Naive B cell (primary cell): ENCODE data around the gene GRID1. TPM values are rescaled to one million over a fixed set of nuclear protein-coding genes. Genes with fewer than 3 reads are reported as not detected.

Source experiments
- ATAC-seq, 2 donors: fragments of 150-1000 bp; cut with Tn5 transposase; 2 replicates each; pipeline ENCODE4 v1.10.0; 2021; ENCODE audit warnings: low read depth in 2 of 2, mild to moderate bottlenecking in 2 of 2, moderate library complexity in 2 of 2
- DNase-seq: peaks from one replicate; pipeline ENCODE4 v3.0.0; 2022
- H3K27ac Mint-ChIP-seq, 6 donors: one replicate each; pipeline ENCODE4 v1.8.0; 2020 to 2022; ENCODE audit warnings: mild to moderate bottlenecking in 6 of 6, mixed read lengths in 6 of 6, moderate library complexity in 5 of 6, inconsistent platforms in 2 of 6
- H3K27me3 Mint-ChIP-seq, 3 donors: one replicate each; pipeline ENCODE4 v1.8.0; 2021 to 2022; ENCODE audit warnings: mixed read lengths in 3 of 3, mild to moderate bottlenecking in 1 of 3
- H3K36me3 Mint-ChIP-seq, 2 donors: one replicate each; pipeline ENCODE4 v1.8.0; 2020 to 2022; ENCODE audit warnings: mixed read lengths in 2 of 2, inconsistent platforms in 1 of 2, mild to moderate bottlenecking in 1 of 2
- H3K4me1 Mint-ChIP-seq, 3 donors: one replicate each; pipeline ENCODE4 v1.8.0; 2020 to 2022; ENCODE audit warnings: mixed read lengths in 3 of 3, inconsistent platforms in 1 of 3, mild to moderate bottlenecking in 1 of 3, moderate library complexity in 1 of 3
- H3K4me3 Mint-ChIP-seq, 8 donors: one replicate each; pipeline ENCODE4 v1.8.0; 2020 to 2022; ENCODE audit warnings: mild to moderate bottlenecking in 8 of 8, mixed read lengths in 8 of 8, moderate library complexity in 8 of 8, inconsistent platforms in 2 of 8
- H3K9me3 Mint-ChIP-seq, 7 donors: one replicate each; pipeline ENCODE4 v1.8.0; 2020 to 2022; ENCODE audit warnings: mixed read lengths in 7 of 7, mild to moderate bottlenecking in 5 of 7, inconsistent platforms in 2 of 7, moderate library complexity in 1 of 7
- polyA plus RNA-seq, 6 donors: library from polyadenylated mRNA; unstranded; fragments of 300-500 nt; fragmentation: Illumina TruSeq; gene quantifications; one replicate each; pipeline ENCODE4 v1.2.3, GENCODE V29; 2021; ENCODE audit warnings: low read depth in 6 of 6

GRID1 gene
- polyA plus RNA-seq, 6 donors from 2014 or later, result not detected

- Mint-ChIP-seq H3K9me3 (peaks cover 0 to 5% (median 0%) of the 10 kb centered on the region in 7 donors), H3K27ac (no peak overlapping the region), H3K36me3 (no peaks in the 10 kb centered on the region), H3K27me3 (peaks cover 0 to 4% (median 0%) of the 10 kb centered on the region in 3 donors), H3K4me3 (no peak overlapping the region), H3K4me1 (peaks cover 7 to 10% (median 8%) of the 10 kb centered on the region in 3 donors)
- DNase-seq, result no peak
- ATAC-seq, result no peak
Observed at GRCh38 chr10:85609509-85609908, 757.1 kb downstream of the GRID1 start.

GRCh38 chr10:85608706-85609105 lies 757.9 kb downstream of the GRID1 start:
- Mint-ChIP-seq H3K4me1 (peaks cover 7 to 10% (median 8%) of the 10 kb centered on the region in 3 donors), H3K27ac (no peak overlapping the region), H3K27me3 (peaks cover 0 to 4% (median 0%) of the 10 kb centered on the region in 3 donors)

GRCh38 chr10:85607043-85607695 lies 759.4 kb downstream of the GRID1 start:
- ATAC-seq, result no peak

More at GRCh38 chr10:85608706-85609105, 757.9 kb downstream of the GRID1 start:
- H3K4me3 Mint-ChIP-seq, result no peak overlapping the region
- peaks cover 0 to 5% (median 0%) of the 10 kb centered on the region in 7 donors for H3K9me3 Mint-ChIP-seq
- no peaks in the 10 kb centered on the region for H3K36me3 Mint-ChIP-seq
- ATAC-seq (no peak), DNase-seq (no peak)

GRCh38 chr10:85606401-85606800 lies 760.2 kb downstream of the GRID1 start:
- no peaks in the 10 kb centered on the region for H3K4me1 Mint-ChIP-seq
- peaks cover 0 to 4% (median 0%) of the 10 kb centered on the region in 3 donors for H3K27me3 Mint-ChIP-seq
- ATAC-seq (no peak), DNase-seq (no peak)
- no peaks in the 10 kb centered on the region for H3K36me3 Mint-ChIP-seq
- H3K9me3 Mint-ChIP-seq, result peaks cover 0 to 7% (median 0%) of the 10 kb centered on the region in 7 donors
- no peak overlapping the region for H3K27ac Mint-ChIP-seq
- H3K4me3 Mint-ChIP-seq, result no peak overlapping the region

More at GRCh38 chr10:85607043-85607695, 759.4 kb downstream of the GRID1 start:
- H3K36me3 Mint-ChIP-seq, result no peaks in the 10 kb centered on the region
- H3K27ac Mint-ChIP-seq, result no peak overlapping the region
- H3K27me3 Mint-ChIP-seq, result peaks cover 0 to 4% (median 0%) of the 10 kb centered on the region in 3 donors
- H3K9me3 Mint-ChIP-seq, result peaks cover 0 to 5% (median 0%) of the 10 kb centered on the region in 7 donors
- peaks cover 1 to 2% (median 2%) of the 10 kb centered on the region in 3 donors for H3K4me1 Mint-ChIP-seq
- no peak for DNase-seq
- H3K4me3 Mint-ChIP-seq, result no peak overlapping the region

GRCh38 chr10:85604884-85605283 lies 761.7 kb downstream of the GRID1 start:
- no peaks in the 10 kb centered on the region for H3K36me3 Mint-ChIP-seq
- no peak for DNase-seq
- H3K4me3 Mint-ChIP-seq, result no peak overlapping the region
- no peak for ATAC-seq
- peaks cover 0 to 7% (median 0%) of the 10 kb centered on the region in 7 donors for H3K9me3 Mint-ChIP-seq
- no peak overlapping the region for H3K27ac Mint-ChIP-seq
- H3K27me3 Mint-ChIP-seq, result peaks cover 0 to 4% (median 0%) of the 10 kb centered on the region in 3 donors
- no peaks in the 10 kb centered on the region for H3K4me1 Mint-ChIP-seq

- H3K27ac Mint-ChIP-seq, result no peak overlapping the region
- ATAC-seq, result no peak
- H3K9me3 Mint-ChIP-seq, result peaks cover 0 to 6% (median 0%) of the 10 kb centered on the region in 7 donors
- no peak for DNase-seq
- no peaks in the 10 kb centered on the region for H3K36me3 Mint-ChIP-seq
- peaks cover 0 to 4% (median 0%) of the 10 kb centered on the region in 3 donors for H3K27me3 Mint-ChIP-seq
- H3K4me1 Mint-ChIP-seq, result no peaks in the 10 kb centered on the region
- H3K4me3 Mint-ChIP-seq, result no peak overlapping the region
Observed at GRCh38 chr10:85604136-85604725, 762.4 kb downstream of the GRID1 start.

GRCh38 chr10:85603151-85603940 lies 763.2 kb downstream of the GRID1 start:
- H3K4me1 Mint-ChIP-seq, result no peaks in the 10 kb centered on the region
- H3K27ac Mint-ChIP-seq, result no peak overlapping the region
- peaks cover 0 to 4% (median 0%) of the 10 kb centered on the region in 7 donors for H3K9me3 Mint-ChIP-seq
- H3K36me3 Mint-ChIP-seq, result no peaks in the 10 kb centered on the region
- DNase-seq (no peak), ATAC-seq (no peak)
- peaks cover 0 to 4% (median 0%) of the 10 kb centered on the region in 3 donors for H3K27me3 Mint-ChIP-seq
- H3K4me3 Mint-ChIP-seq, result no peak overlapping the region

GRCh38 chr10:85602713-85603112 lies 763.9 kb downstream of the GRID1 start:
- Mint-ChIP-seq H3K4me1 (no peaks in the 10 kb centered on the region), H3K27ac (no peak overlapping the region), H3K27me3 (peaks cover 0 to 4% (median 0%) of the 10 kb centered on the region in 3 donors), H3K9me3 (peaks cover 0 to 4% (median 0%) of the 10 kb centered on the region in 7 donors), H3K36me3 (no peaks in the 10 kb centered on the region), H3K4me3 (no peak overlapping the region)
- ATAC-seq (no peak), DNase-seq (no peak)

- H3K27me3 Mint-ChIP-seq, result peaks cover 0 to 4% (median 0%) of the 10 kb centered on the region in 3 donors
- no peak overlapping the region for H3K27ac Mint-ChIP-seq
- DNase-seq (no peak), ATAC-seq (no peak)
- no peaks in the 10 kb centered on the region for H3K4me1 Mint-ChIP-seq
- H3K36me3 Mint-ChIP-seq, result no peaks in the 10 kb centered on the region
- H3K4me3 Mint-ChIP-seq, result no peak overlapping the region
- H3K9me3 Mint-ChIP-seq, result peaks cover 0 to 4% (median 0%) of the 10 kb centered on the region in 7 donors
Observed at GRCh38 chr10:85602306-85602705, 764.3 kb downstream of the GRID1 start.

- H3K36me3 Mint-ChIP-seq, result no peaks in the 10 kb centered on the region
- no peak overlapping the region for H3K27ac Mint-ChIP-seq
- ATAC-seq (no peak), DNase-seq (no peak)
- no peaks in the 10 kb centered on the region for H3K4me1 Mint-ChIP-seq
- peaks cover 0 to 4% (median 0%) of the 10 kb centered on the region in 7 donors for H3K9me3 Mint-ChIP-seq
- no peak overlapping the region for H3K4me3 Mint-ChIP-seq
- H3K27me3 Mint-ChIP-seq, result peaks cover 0 to 4% (median 0%) of the 10 kb centered on the region in 3 donors
Observed at GRCh38 chr10:85601526-85601925, 765.1 kb downstream of the GRID1 start.

- ATAC-seq (no peak), DNase-seq (no peak)
- Mint-ChIP-seq H3K9me3 (peaks cover 0 to 4% (median 0%) of the 10 kb centered on the region in 7 donors), H3K27me3 (peaks cover 0 to 2% (median 0%) of the 10 kb centered on the region in 3 donors), H3K36me3 (no peaks in the 10 kb centered on the region), H3K27ac (no peak overlapping the region), H3K4me1 (no peaks in the 10 kb centered on the region), H3K4me3 (no peak overlapping the region)
Observed at GRCh38 chr10:85600744-85601081, 765.9 kb downstream of the GRID1 start.

GRCh38 chr10:85600026-85600743 lies 766.4 kb downstream of the GRID1 start:
- ATAC-seq, result no peak

GRCh38 chr10:85599081-85599480 lies 767.5 kb downstream of the GRID1 start:
- H3K27ac Mint-ChIP-seq, result peak overlapping the region in 1 of 6 donors; percentile 22
- no peaks in the 10 kb centered on the region for H3K36me3 Mint-ChIP-seq
- peaks cover 0 to 6% (median 0%) of the 10 kb centered on the region in 7 donors for H3K9me3 Mint-ChIP-seq
- no peaks in the 10 kb centered on the region for H3K4me1 Mint-ChIP-seq
- no peak overlapping the region for H3K4me3 Mint-ChIP-seq
- ATAC-seq, result no peak
- H3K27me3 Mint-ChIP-seq, result no peaks in the 10 kb centered on the region
- no peak for DNase-seq

More at GRCh38 chr10:85600026-85600743, 766.4 kb downstream of the GRID1 start:
- Mint-ChIP-seq H3K9me3 (peaks cover 0 to 4% (median 0%) of the 10 kb centered on the region in 7 donors), H3K27ac (no peak overlapping the region), H3K36me3 (no peaks in the 10 kb centered on the region), H3K27me3 (no peaks in the 10 kb centered on the region), H3K4me1 (no peaks in the 10 kb centered on the region), H3K4me3 (no peak overlapping the region)
- no peak for DNase-seq
